ENCODE data around the gene CMTM5.

CMTM5 gene

GRCh38 chr14:23358553-23359166 is 18.2 kb upstream of the CMTM5 start:
- DNase-seq (ENCODE audit: low read depth): no peak

- no peak for DNase-seq (ENCODE audit: low read depth)
Observed at GRCh38 chr14:23359167-23359626, 17.6 kb upstream of the CMTM5 start.

- DNase-seq (ENCODE audit: low read depth): no peak
Observed at GRCh38 chr14:23359722-23360447, 17.0 kb upstream of the CMTM5 start.

- no peak for DNase-seq (ENCODE audit: low read depth)
Observed at GRCh38 chr14:23360496-23360895, 16.4 kb upstream of the CMTM5 start.

GRCh38 chr14:23361320-23361719 is 15.5 kb upstream of the CMTM5 start:
- DNase-seq (ENCODE audit: low read depth): no peak

- no peak for DNase-seq (ENCODE audit: low read depth)
Observed at GRCh38 chr14:23361763-23362162, 15.1 kb upstream of the CMTM5 start.

- DNase-seq (ENCODE audit: low read depth): no peak
Observed at GRCh38 chr14:23362200-23362599, 14.6 kb upstream of the CMTM5 start.

- DNase-seq (ENCODE audit: low read depth): no peak
Observed at GRCh38 chr14:23364164-23365035, 12.4 kb upstream of the CMTM5 start.

GRCh38 chr14:23365036-23365731 is 11.7 kb upstream of the CMTM5 start, which contains the start of gene EFS:
TSS of gene EFS (minus strand) at chr14:23365172. CDS start at chr14:23365025, 147 bp downstream.
- no peak for DNase-seq (ENCODE audit: low read depth)

- no peak for DNase-seq (ENCODE audit: low read depth)
Observed at GRCh38 chr14:23365732-23366425, 11.0 kb upstream of the CMTM5 start.

- DNase-seq (ENCODE audit: low read depth): no peak
Observed at GRCh38 chr14:23366426-23366921, 10.4 kb upstream of the CMTM5 start.

GRCh38 chr14:23370221-23370620 is 6.6 kb upstream of the CMTM5 start:
- DNase-seq (ENCODE audit: low read depth): no peak

GRCh38 chr14:23371865-23372264 is 5.0 kb upstream of the CMTM5 start:
- DNase-seq (ENCODE audit: low read depth): no peak

- no peak for DNase-seq (ENCODE audit: low read depth)
Observed at GRCh38 chr14:23372509-23372908, 4.3 kb upstream of the CMTM5 start, which contains the start of gene IL25. TSS of gene IL25 (plus strand) at chr14:23372809.

GRCh38 chr14:23373041-23373440 is 3.8 kb upstream of the CMTM5 start:
- DNase-seq (ENCODE audit: low read depth): no peak

GRCh38 chr14:23375527-23376251 is 1.2 kb upstream of the CMTM5 start:
- DNase-seq (ENCODE audit: low read depth): no peak

- no peak for DNase-seq (ENCODE audit: low read depth)
Observed at GRCh38 chr14:23377198-23377550, 328 bp downstream of the CMTM5 start.

- DNase-seq (ENCODE audit: low read depth): no peak
Observed at GRCh38 chr14:23377573-23378563, 1.0 kb downstream of the CMTM5 start.

- no peak for DNase-seq (ENCODE audit: low read depth)
Observed at GRCh38 chr14:23378612-23379220, 1.9 kb downstream of the CMTM5 start.

All from activated T-helper 1 cell treated with Interleukin-2 at 50 U/mL for 16 hours (primary cell).